Measurements from ENCODE around the gene SEMA3C.

Gene SEMA3C

GRCh38 chr7:80816806-80817205 lies 102.0 kb downstream of the SEMA3C start:
- no peaks in the 10 kb centered on the region for H3K36me3 Mint-ChIP-seq (ENCODE audit: low read depth)
- H3K4me3 Mint-ChIP-seq: no peak overlapping the region
- no peaks in the 10 kb centered on the region for H3K4me1 Mint-ChIP-seq (ENCODE audit: low read depth)
- no peaks in the 10 kb centered on the region for H3K9me3 Mint-ChIP-seq
- H3K27me3 Mint-ChIP-seq: no peaks in the 10 kb centered on the region
- no peak overlapping the region for H3K27ac Mint-ChIP-seq

- Mint-ChIP-seq H3K27me3 (no peaks in the 10 kb centered on the region), H3K27ac (no peak overlapping the region)
Measured at GRCh38 chr7:80815733-80816132, 103.1 kb downstream of the SEMA3C start.

GRCh38 chr7:80809545-80809944 lies 109.3 kb downstream of the SEMA3C start:
- no peak overlapping the region for H3K27ac Mint-ChIP-seq
- H3K9me3 Mint-ChIP-seq: peaks cover 5% of the 10 kb centered on the region
- H3K36me3 Mint-ChIP-seq (ENCODE audit: low read depth): peaks cover 3% of the 10 kb centered on the region
- no peaks in the 10 kb centered on the region for H3K27me3 Mint-ChIP-seq
- H3K4me3 Mint-ChIP-seq: no peak overlapping the region
- H3K4me1 Mint-ChIP-seq (ENCODE audit: low read depth): no peaks in the 10 kb centered on the region

More at GRCh38 chr7:80815733-80816132, 103.1 kb downstream of the SEMA3C start:
- H3K4me1 Mint-ChIP-seq (ENCODE audit: low read depth): no peaks in the 10 kb centered on the region
- no peaks in the 10 kb centered on the region for H3K36me3 Mint-ChIP-seq (ENCODE audit: low read depth)
- no peak overlapping the region for H3K4me3 Mint-ChIP-seq
- H3K9me3 Mint-ChIP-seq: no peaks in the 10 kb centered on the region

- Mint-ChIP-seq H3K27me3 (no peaks in the 10 kb centered on the region), H3K4me1 (ENCODE audit: low read depth) (no peaks in the 10 kb centered on the region), H3K27ac (no peak overlapping the region), H3K36me3 (ENCODE audit: low read depth) (peaks cover 3% of the 10 kb centered on the region), H3K9me3 (peaks cover 5% of the 10 kb centered on the region), H3K4me3 (no peak overlapping the region)
Measured at GRCh38 chr7:80807166-80807900, 111.5 kb downstream of the SEMA3C start.

- H3K36me3 Mint-ChIP-seq (ENCODE audit: low read depth): peaks cover 3% of the 10 kb centered on the region
- H3K27ac Mint-ChIP-seq: no peak overlapping the region
- H3K9me3 Mint-ChIP-seq: peaks cover 5% of the 10 kb centered on the region
- no peaks in the 10 kb centered on the region for H3K27me3 Mint-ChIP-seq
- no peak overlapping the region for H3K4me3 Mint-ChIP-seq
- no peaks in the 10 kb centered on the region for H3K4me1 Mint-ChIP-seq (ENCODE audit: low read depth)
Measured at GRCh38 chr7:80806663-80807062, 112.2 kb downstream of the SEMA3C start.

- H3K4me1 Mint-ChIP-seq (ENCODE audit: low read depth): no peaks in the 10 kb centered on the region
- H3K4me3 Mint-ChIP-seq: no peak overlapping the region
- peaks cover 2% of the 10 kb centered on the region for H3K9me3 Mint-ChIP-seq
- no peak overlapping the region for H3K27ac Mint-ChIP-seq
- no peaks in the 10 kb centered on the region for H3K27me3 Mint-ChIP-seq
- H3K36me3 Mint-ChIP-seq (ENCODE audit: low read depth): peaks cover 1% of the 10 kb centered on the region
Measured at GRCh38 chr7:80804589-80804988, 114.3 kb downstream of the SEMA3C start.

- Mint-ChIP-seq H3K27me3 (no peaks in the 10 kb centered on the region), H3K4me3 (no peak overlapping the region), H3K4me1 (ENCODE audit: low read depth) (no peaks in the 10 kb centered on the region), H3K36me3 (ENCODE audit: low read depth) (no peaks in the 10 kb centered on the region), H3K27ac (no peak overlapping the region), H3K9me3 (no peaks in the 10 kb centered on the region)
Measured at GRCh38 chr7:80802527-80802926, 116.3 kb downstream of the SEMA3C start.

GRCh38 chr7:80794631-80795573 lies 123.9 kb downstream of the SEMA3C start:
- Mint-ChIP-seq H3K36me3 (ENCODE audit: low read depth) (no peaks in the 10 kb centered on the region), H3K4me1 (ENCODE audit: low read depth) (no peaks in the 10 kb centered on the region), H3K9me3 (no peaks in the 10 kb centered on the region), H3K27ac (no peak overlapping the region), H3K4me3 (no peak overlapping the region), H3K27me3 (no peaks in the 10 kb centered on the region)

GRCh38 chr7:80791509-80791929 lies 127.3 kb downstream of the SEMA3C start:
- Mint-ChIP-seq H3K36me3 (ENCODE audit: low read depth) (no peaks in the 10 kb centered on the region), H3K4me1 (ENCODE audit: low read depth) (no peaks in the 10 kb centered on the region), H3K27me3 (no peaks in the 10 kb centered on the region), H3K27ac (no peak overlapping the region), H3K9me3 (peaks cover 4% of the 10 kb centered on the region), H3K4me3 (no peak overlapping the region)

- no peaks in the 10 kb centered on the region for H3K36me3 Mint-ChIP-seq (ENCODE audit: low read depth)
- H3K4me3 Mint-ChIP-seq: no peak overlapping the region
- H3K27me3 Mint-ChIP-seq: no peaks in the 10 kb centered on the region
- peaks cover 5% of the 10 kb centered on the region for H3K9me3 Mint-ChIP-seq
- no peak overlapping the region for H3K27ac Mint-ChIP-seq
- H3K4me1 Mint-ChIP-seq (ENCODE audit: low read depth): no peaks in the 10 kb centered on the region
Measured at GRCh38 chr7:80790877-80791276, 128.0 kb downstream of the SEMA3C start.

- no peaks in the 10 kb centered on the region for H3K4me1 Mint-ChIP-seq (ENCODE audit: low read depth)
Measured at GRCh38 chr7:80787721-80788120, 131.1 kb downstream of the SEMA3C start.

GRCh38 chr7:80785961-80786536 lies 132.8 kb downstream of the SEMA3C start:
- H3K27ac Mint-ChIP-seq: no peak overlapping the region
- H3K27me3 Mint-ChIP-seq: no peaks in the 10 kb centered on the region
- H3K4me1 Mint-ChIP-seq (ENCODE audit: low read depth): no peaks in the 10 kb centered on the region
- no peaks in the 10 kb centered on the region for H3K36me3 Mint-ChIP-seq (ENCODE audit: low read depth)
- peaks cover 5% of the 10 kb centered on the region for H3K9me3 Mint-ChIP-seq
- H3K4me3 Mint-ChIP-seq: no peak overlapping the region

More at GRCh38 chr7:80787721-80788120, 131.1 kb downstream of the SEMA3C start:
- Mint-ChIP-seq H3K27me3 (no peaks in the 10 kb centered on the region), H3K9me3 (peaks cover 5% of the 10 kb centered on the region), H3K4me3 (no peak overlapping the region), H3K36me3 (ENCODE audit: low read depth) (no peaks in the 10 kb centered on the region), H3K27ac (no peak overlapping the region)

GRCh38 chr7:80785276-80785675 lies 133.6 kb downstream of the SEMA3C start:
- Mint-ChIP-seq H3K27me3 (no peaks in the 10 kb centered on the region), H3K4me1 (ENCODE audit: low read depth) (no peaks in the 10 kb centered on the region)

GRCh38 chr7:80783678-80784327 lies 135.0 kb downstream of the SEMA3C start:
- Mint-ChIP-seq H3K9me3 (peaks cover 5% of the 10 kb centered on the region), H3K4me3 (no peak overlapping the region), H3K27me3 (no peaks in the 10 kb centered on the region), H3K36me3 (ENCODE audit: low read depth) (no peaks in the 10 kb centered on the region), H3K27ac (no peak overlapping the region), H3K4me1 (ENCODE audit: low read depth) (no peaks in the 10 kb centered on the region)

More at GRCh38 chr7:80785276-80785675, 133.6 kb downstream of the SEMA3C start:
- H3K9me3 Mint-ChIP-seq: peaks cover 5% of the 10 kb centered on the region
- no peak overlapping the region for H3K4me3 Mint-ChIP-seq
- no peak overlapping the region for H3K27ac Mint-ChIP-seq
- no peaks in the 10 kb centered on the region for H3K36me3 Mint-ChIP-seq (ENCODE audit: low read depth)

All from stimulated activated naive CD8-positive, alpha-beta T cell treated with anti-CD3 and anti-CD28 coated beads, Interleukin-15, Interleukin-2, amounts not matched to agents 100 ng/mL and 50 ng/mL, for 24 hours (primary cell).